HuH-7.5 (cell line): ENCODE data around the gene HES3.
A peak's percentile ranks its signal among the peaks of the same experiment; 100 is the strongest.
"Not testable (repeated sequence)": the region's sequence is repeated elsewhere in the genome, so short reads cannot be mapped to it uniquely, and the experiment has no call there.

ENCODE experiments used
- DNase-seq: peaks from one replicate; pipeline ENCODE4 v3.0.0; 2011; ENCODE audit warnings: low spot score

HES3 gene

DNA sequence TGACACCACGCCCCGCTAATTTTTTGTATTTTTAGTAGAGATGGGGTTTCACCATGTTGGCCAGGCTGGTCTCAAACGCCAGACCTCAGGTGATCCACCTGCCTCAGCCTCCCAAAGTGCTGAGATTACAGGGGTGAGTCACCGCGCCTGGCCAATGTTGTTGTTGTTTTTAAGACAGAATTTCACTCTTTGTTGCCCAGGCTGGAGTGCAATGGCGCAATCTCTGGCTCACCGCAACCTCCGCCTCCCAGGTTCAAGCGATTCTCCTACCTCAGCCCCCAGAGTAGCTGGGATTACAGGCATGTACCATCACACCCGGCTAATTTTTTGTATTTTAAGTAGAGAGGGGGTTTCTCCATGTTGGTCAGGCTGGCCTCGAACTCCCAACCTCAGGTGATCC lies 24.3 kb upstream of the HES3 start:
- not testable (repeated sequence) for DNase-seq

DNA sequence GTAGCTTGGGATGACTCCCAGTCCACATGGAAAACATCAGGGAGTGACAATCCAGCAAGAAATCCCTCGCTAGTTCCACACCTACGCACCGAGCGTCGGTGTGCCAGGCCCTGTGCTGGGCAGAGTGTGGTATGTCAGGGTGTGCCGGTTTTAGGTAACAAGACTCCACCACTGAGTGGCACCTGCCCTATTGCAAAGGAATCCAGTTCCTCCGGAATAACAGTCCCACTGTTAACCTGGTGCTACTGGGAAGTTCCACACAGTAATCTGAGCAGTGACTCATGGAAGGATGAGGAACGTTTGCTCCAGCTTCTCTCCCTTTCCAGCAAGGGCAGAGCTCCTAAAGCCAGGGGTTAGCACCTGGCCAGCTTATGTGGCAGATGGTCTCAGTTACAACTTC lies 23.7 kb upstream of the HES3 start:
- no peak for DNase-seq

DNA sequence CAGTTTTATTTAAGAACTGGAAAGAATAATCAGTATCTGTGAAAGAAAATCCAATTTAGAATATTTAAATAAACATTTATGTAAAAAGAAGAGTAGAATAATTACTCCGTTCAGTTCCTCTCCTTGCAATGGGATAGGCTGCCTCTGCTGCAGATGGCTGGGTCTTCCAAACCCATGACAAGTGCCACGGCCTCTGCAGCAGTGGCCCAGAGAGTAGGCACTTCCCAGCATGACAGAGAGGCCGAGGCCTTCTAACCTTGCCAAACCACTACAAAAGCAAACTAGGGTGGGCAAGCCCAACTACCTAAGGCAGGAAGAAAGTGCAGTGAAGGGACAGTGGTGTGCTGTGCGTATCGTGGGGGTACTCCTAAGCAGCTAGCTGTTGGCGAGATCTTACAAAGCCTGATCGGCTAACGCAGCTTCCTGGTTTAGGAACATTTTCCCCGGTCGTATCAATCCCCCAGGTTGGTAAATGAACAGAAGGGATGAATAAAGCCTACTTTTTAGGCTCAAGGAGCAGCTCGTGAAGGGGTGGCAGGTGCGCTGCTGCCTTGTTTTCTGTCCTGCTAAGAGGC lies 22.7 kb upstream of the HES3 start:
- DNase-seq, result no peak

DNA sequence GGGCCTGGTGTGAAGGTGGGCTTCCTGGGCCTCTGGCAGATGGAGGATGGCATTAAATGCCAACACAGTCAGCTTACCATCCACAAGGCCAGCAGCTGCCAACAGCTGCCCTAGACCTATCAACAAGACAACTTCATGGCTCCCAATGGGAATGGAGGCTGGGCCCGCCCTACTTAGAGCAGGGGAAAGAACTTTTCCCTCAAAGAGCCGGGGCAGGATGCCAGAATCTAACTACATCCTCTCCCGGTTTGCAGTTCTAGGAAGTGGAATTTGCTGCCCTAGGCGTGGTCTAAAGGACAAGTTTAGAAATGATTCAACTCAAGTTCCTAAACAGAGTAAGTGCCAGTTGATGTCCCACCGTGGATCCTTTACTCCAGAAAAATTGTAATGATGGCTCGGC lies 21.3 kb upstream of the HES3 start:
- DNase-seq, result no peak

DNA sequence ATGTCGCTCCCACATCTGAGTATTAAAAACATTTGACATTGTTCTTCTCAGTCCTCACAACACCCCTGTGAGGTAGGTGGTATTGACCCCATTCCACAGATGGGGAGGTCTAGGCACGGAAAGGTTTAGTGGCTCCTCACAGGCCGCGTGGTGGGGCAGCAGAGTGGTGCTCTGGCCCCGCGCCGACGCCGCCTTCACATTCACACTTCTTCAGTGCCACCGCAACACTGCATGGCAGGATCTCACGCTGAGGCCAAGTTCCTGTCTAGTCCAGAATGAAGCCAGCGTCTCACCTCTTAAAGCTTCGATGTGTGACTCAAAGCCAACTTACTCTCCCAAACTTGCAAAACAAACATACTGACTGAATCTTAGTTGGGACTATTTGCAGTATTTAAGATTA lies 20.4 kb upstream of the HES3 start:
- no peak for DNase-seq

DNA sequence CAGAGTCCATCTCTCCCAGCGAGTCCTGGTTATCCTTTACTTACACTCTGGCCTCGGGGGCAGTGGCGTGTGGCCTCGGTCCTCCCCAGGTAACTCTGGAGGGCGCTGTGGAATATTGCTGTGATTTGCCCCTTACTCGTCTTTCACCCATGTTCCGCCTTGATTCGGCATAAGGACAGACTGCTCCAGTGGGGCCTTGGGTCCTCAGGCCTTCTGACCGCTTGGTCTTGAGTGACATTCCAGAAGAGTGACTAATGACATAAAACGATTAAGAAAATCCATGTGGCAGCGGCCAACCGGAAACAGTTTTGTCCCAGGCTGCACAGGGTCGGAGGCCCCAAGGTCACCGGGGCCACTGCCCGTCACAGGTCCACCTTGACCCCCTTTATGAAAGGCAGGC lies 19.3 kb upstream of the HES3 start:
- no peak for DNase-seq

DNA sequence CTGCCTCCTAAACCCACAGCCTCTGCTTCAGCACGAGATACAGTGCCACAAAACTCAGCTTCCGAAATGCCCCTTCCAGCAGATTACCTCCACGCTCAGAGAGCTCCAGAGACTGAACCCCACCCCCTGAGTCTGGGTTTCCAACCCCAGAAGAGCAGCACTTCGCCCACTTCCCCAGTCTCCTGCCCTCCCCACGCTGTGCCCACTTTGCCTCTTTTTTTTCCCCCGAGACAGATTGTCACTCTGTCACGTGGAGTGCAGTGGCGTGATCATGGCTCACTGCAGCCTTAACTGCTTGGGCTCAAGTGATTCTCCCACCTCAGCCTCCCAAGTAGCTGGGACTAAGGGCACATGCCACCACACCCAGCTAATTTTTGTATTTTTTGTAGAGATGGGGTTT lies 18.3 kb upstream of the HES3 start:
- no peak for DNase-seq

DNA sequence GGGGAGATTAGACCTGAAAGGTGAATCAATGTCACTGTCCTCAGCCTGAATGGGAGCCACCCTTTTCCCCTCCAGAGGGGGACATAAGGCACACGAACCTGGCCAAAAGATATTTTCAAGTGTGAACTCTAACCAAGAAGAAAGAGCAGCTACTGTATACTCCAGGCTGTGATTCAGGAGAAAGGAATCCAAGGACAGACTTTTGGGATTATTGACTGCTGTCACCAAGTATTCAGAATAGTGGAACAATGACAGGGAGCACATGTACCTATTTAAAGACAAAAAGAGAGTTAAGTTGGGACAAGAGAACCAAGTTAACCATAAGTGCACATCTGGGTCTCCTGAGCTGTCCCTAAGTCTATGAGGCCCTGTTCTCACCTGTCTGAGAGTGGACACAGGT lies 10.6 kb upstream of the HES3 start:
- no peak for DNase-seq

DNA sequence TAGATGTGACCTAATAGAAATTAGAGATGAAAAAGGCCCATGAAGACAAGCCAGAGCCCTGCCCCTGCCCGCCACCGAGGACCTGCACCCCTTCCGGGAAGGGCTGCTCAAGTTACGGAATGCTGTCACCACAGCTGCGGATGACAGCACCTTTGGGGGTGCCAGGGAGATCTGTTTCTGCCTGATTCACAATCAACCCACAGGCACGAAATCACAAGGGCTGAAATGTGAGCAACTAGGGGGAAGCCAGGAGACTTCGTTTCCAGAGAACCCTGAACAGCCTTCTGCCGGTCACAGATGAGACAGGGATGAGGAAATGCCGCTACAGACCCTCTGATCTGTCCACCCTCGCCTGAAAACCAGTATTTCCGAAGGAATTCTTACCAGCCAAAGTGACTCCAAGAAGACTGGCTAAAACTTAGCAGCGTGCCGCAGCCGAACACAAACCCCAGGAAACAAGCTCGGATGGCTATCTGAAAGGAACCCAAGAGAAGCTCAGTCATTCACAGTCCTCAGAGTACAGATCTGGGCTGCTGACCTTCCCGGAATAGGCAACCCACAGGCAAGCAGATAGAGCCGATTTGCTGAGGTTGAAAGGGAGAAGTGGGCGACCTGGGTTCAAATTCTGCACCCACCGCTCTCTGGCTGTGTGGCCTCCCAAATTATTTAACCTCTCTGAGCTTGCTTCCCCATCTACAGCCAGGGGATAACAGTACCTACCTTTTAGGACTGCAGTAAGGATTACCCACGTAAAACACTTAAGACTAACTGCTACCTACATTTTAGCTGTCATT lies 9.3 kb upstream of the HES3 start:
- no peak for DNase-seq

DNA sequence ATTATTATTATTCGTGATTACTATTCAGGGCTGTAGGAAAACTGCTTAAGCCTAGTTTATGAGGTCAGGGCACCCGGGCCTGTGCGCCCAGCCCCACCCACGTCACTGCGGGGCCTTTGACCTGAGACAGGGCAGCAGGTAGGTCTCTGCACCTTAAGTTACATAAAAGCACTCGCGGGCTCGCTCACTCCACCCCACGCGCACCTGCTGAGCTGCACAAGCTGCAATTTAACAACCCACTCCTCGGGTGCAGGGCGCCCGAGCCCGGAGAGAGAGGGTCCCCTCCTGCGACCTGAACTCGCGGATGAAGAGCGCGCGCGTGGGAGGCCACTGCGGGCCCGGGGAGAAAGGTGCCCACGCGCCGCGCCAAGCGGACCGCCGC lies 8.7 kb upstream of the HES3 start:
- no peak for DNase-seq

DNA sequence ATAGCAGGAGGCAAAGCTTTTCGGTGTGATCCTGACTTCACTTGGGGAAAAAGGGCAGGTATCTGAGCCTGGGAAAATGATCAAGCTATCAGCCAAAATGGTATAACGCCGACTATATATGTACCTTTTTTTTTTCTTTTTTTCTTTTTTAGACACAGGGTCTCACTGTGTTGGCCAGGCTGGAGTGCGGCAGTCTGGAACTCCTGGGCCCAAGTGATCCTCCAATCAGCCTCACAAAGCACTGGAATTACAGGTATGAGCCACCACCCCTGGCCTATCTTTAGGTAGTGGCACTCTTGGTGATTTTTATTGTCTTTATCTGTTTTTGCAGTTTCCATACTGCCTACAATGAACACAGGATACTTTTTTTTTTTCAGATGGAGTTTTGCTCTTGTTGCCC lies 6.9 kb upstream of the HES3 start:
- no peak for DNase-seq

DNA sequence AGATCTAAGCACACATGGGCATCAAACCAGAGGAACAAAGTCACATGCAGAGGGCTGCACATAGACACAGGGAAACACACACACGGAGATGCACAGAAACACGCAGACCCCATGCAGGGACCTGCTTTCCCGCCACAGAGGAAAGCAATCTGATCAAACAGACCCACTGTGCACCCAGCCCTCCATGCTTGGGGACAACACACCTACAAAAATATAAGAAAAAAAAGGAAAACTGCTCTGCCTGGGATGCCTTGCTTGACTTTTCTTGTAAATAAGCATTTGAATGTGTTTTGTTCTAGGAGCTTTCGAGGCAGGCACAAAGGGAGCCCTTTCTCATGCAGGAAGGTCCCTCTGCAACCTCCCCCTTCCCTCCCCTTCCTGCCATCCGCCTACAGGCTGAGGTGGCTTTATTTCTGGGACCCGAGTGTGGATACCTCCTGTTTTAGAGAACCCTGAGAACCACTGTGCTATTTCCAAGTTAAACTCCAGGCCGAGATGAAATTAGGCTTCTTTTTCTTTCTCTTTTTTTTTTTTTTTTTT lies 4.7 kb upstream of the HES3 start:
- DNase-seq, result no peak

DNA sequence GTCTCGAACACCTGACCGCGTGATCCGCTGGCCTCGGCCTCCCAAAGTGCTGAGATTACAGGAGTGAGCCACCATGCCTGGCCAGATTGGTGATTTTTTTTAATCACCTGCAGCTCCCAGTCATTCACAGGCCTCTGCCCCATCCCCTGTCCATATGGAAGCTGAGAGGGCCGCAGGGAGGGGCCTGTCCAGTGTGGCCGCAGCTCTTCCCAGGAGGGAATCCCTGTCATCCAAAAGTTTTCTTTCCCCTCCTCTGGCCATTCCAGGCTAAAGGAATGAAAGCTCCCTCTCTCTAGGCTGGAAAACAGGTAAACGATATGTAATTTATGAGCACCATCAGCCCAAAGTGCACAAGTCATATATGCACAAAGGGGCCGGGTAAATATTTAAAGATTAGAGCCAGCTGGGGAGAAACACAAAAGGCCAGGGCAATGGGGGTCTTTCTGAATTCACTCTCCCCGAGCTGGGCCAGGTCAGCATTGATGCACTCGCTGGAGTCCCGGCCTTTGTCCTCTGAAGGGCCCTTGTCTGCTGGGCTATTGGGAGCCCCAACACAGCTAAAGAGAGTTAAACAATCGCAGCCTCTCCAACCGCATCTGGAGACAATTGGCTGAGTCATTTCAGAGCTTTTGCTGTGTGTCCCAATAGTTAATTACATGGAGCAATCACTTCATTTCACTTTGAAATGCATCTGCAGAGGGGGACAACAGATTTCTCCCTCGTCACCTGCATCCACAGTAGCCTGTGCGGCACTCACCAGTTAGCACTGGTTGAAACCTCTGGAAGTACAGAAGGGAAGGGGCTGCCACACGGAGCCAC lies 3.8 kb upstream of the HES3 start:
- no peak for DNase-seq

DNA sequence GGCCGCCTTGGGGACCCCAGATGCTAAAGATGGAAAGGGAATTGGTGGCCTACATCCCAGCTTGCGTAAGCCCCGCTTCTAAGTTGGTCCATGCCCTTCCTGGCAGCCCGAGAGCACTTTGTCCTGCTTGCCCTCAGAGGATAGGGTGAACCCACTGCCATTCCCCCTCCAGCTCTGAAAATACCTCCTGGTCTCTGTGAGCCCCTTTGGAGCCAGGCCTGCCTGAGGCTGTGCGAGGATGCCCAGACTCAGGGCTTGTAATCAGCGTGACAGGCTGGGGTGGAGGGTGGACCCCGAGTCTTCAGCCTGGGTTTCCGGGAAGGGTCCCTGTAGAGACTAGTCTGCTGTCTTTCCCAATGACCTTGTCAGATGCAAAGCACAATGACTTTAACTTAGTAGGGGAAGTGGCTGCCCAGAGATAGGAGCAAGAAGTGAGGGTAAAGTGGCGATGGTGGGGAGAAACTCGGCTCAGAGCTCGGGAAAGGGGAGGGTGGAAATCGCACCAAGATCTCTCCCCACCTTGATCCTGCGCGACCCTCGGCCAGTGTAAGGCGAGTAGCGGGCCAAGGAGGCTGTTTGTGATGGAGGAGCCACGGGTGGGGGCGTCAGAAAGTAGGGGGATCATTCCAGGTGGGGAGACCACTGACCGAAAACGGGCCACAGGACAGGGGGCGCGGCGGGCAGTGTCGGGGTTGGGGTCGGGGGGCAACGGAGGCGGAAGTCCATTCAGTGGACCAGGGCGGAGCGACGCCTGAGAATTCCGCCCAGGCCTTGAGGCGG lies 2.7 kb upstream of the HES3 start:
- no peak for DNase-seq

DNA sequence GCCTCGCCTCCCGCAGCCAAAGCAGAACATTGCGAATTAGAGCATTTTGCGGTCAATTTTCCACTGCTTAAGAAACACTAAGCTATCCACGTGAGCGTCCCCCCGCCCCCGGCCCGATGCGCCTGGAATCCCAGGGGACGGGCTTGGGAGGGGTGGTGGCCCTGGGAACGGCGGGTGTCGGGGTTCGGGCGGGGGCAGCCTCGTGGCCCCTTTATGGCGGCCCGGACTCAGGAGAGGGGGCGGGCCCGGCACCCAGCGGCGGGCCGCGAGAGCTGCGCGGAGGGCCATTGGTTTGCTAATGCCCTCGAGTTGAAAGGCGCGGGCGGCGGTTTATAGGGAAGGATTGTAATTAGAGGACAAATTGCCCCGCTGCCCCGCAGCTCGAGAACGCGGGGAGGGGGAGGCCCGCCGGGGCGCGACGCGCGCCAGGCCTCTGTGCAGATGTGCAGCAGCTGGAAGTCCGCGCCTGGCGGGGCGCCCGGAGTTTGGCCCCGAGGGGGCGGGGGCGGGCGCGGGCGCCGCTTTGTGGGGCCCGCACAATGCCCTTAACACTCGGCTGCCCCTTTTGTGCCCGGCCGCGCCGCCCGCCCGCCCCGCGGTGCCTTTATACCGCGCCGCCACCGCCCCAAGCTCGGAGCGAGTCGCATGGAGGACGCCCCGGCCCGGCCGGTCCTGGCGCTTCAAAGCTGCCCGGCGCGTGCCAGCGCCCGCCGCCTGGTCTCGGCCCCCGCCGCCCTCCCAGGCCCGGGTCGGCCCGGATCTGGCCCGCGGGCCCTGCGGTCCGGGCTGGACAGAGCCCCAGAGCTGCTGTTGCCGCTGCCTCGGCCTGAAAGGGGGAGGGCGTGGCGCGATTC lies 1.9 kb upstream of the HES3 start:
- no peak for DNase-seq

DNA sequence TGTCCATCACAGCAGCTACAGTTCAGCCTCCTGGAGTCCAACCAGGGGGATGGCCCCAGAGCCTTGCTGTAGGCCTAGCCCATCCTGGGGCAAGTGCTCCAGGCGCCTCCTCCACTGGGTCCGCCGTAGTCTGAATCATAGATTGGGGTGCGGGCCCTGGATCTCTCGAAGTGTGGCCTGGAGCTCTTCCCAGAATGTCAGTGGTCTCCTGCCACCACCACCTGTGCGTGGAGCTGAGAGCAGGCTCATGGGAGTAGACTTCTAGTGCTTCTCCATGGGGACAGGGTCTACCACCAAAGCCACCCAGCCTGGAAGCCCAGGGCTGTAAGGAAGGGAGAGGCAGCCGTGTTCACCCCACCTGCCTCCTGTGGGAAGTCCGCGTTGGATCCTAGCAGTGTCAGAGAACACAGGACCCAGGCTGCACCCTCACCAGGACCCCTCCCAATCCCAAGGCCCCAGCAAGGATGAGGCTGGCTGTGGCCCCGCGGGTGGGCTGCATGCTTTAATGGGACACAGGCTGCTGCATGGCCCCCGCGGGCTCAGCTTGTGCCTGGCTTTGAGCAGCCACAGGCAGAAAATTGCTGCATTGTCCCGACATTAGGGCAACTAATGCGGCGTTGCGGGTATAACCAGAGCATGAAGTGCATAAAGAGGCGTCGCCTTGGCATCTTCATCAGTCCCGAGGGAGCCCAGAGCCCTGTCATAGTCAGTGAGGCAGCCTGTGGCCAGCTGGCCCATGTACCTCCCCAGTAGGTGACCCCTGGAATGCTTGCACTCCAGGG lies 735 bp upstream of the HES3 start:
- DNase-seq, result no peak

DNA sequence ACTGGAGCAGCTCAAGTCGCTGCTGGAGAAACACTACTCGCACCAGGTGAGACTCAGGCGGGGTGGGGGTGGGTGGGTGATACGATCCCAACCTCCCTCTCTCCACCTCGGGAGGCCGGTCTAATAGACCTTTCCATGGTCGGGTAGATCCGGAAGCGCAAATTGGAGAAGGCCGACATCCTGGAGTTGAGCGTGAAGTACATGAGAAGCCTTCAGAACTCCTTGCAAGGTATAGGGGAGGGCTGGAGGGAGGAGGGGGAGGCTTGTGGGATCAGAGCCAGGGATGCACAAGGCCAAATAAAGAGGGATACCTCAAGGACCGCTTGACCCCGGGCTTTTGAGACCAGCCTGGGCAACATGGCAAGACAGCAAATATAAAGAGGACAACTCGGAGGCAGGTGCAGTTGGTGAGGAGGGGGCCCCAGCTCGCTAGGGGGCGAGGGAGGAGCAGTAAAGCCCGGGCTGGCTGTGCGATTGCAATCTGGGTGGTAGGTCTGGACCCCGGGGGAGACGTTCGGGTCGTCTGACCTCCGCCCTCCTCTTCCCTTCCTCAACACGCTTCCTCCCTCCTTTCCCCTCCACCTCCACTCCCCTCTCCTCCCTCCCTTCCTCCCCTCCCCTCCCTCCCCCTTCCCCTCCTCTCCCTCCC lies 546 bp downstream of the HES3 start:
- no peak for DNase-seq

DNA sequence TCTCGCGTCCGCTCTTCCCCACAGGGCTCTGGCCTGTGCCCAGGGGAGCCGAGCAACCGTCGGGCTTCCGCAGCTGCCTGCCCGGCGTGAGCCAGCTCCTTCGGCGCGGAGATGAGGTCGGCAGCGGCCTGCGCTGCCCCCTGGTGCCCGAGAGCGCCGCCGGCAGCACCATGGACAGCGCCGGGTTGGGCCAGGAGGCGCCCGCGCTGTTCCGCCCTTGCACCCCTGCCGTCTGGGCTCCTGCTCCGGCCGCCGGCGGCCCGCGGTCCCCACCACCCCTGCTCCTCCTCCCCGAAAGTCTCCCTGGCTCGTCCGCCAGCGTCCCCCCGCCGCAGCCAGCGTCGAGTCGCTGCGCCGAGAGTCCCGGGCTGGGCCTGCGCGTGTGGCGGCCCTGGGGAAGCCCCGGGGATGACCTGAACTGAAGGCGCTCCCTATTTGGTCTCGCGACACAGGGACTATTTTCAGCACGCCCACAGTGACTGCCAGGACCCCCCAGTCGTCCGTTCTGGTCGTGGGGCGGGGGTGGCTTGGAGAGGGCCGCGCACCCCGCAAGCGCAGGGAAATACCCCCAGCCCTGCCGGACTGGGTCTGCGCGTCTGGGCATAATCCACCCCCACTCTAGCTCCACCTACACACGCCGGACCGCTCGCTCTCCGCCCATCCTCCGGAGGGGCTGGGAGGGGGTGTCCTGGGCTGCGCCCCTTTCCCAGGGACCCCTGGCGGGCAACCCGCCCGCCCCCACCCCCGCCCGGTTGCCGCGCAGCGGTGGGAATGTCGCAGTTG lies 1.3 kb downstream of the HES3 start:
- peak; percentile 93 for DNase-seq

DNA sequence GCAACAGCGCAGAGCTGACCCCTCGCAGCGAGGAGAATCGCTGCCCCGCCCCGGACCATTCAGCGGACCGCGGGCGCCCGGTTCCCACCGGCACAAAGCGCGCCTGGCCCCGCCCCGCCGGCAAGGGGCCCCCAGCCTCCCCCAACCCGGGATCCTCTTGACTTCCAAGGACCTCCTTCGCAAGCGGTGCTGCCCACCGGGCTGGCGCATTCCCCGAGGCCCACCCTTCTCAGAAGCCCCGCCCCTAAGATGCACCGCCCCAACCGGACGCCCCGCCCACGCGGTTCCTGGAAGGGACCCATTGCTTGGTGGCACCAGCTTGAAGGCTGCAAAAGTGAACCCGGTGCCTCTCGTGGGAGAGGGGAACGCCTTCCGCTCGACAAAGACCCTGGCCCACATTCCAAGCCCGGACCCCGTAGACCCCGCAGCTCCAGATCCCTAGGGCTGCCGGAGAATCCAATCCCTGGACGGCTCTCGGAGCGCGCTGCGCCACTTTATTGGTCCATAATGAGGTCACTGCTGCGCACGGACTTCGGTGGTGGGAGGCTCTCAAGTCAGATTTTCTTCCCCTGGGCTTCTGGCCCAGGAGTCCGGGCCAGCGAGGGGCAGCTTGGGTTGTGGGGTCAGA lies 2.0 kb downstream of the HES3 start:
- DNase-seq, result no peak
